NCI-H146 (cell line): ENCODE results near the gene CNTN5.
"Not testable (repeated sequence)": the region's sequence is repeated elsewhere in the genome, so short reads cannot be mapped to it uniquely, and the experiment has no call there.

ENCODE experiments used
- DNase-seq: peaks from one replicate; lab custom pipeline; 2025; lab: John Stamatoyannopoulos, UW

Gene CNTN5

GRCh38 chr11:99766811-99767210, 746.1 kb downstream of the CNTN5 start:
- DNase-seq, result no peak

DNA sequence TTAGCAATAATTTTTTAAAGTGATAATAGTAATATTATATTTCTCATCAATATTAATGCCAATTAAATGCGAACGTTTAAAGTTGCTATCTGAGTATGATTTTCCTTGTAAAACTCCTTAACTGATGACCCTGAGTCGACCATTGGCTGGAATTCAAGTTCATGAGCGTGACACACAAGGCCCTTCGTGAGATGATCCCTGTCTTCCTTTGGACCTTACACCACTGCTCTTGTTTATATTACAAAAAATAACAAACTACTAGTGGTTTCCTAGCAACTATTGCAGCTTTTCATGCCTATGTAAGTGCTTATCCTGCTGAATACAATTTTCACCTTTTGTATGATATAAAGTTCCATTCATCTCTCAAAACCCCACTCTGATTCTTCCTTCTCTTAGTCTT, 752.9 kb downstream of the CNTN5 start:
- no peak for DNase-seq

DNA sequence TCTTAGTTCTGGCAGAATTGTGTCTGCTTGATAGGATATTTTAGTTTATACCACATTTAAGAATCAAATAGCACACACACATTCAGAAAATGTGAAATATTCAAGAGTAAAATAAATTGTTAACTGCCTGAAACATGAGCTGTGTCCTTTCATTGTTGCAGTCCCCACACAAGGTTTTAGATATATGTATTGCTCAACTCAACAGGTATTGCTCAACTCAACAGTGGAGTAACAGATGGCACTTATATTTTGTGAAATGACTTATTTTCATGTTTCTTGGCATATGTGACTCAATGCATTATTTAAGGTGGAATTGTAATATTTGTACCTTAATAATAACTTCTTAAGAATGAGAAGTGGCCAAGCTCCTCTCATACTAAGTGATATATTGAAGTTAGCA, 760.3 kb downstream of the CNTN5 start:
- no peak for DNase-seq

DNA sequence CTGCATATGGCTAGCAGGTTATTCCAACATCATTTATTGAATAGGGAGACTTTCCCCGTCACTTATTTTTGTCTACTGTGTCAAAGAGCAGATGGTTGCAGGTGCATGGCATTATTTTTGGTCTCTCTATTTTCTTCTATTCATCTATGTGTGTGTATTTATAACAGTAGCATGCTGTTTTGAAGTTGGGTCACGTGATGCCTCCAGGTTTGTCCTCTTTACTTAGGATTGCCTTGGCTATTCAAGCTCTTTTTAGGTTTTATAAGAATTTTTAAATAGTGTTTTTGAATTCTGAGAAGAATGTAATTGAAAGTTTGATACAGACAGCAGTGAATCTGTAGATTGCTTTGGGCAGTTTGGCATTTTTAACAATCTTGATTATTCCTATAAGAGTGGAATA, 770.6 kb downstream of the CNTN5 start:
- no peak for DNase-seq

DNA sequence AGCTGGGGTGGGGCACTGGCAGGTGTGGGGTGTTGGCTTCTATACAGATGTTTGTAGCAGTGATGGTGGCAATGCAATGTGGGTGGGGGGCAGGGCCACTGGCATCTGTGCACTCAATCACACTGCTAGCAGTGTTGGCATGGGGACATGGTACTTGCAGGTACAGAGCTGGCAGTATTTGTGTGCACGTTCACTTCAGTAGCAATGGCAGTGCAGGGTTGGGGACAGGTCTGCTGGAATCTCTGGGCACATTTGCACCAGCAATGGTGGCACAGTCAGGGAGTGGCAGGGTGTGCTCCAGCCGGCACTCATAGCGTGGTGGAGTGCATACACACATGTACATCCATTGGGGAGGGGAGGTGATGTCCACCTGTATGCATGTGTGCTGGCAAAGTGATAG, 775.2 kb downstream of the CNTN5 start:
- no peak for DNase-seq

- DNase-seq, result no peak
Observed at GRCh38 chr11:99803501-99803900, 782.8 kb downstream of the CNTN5 start.

DNA sequence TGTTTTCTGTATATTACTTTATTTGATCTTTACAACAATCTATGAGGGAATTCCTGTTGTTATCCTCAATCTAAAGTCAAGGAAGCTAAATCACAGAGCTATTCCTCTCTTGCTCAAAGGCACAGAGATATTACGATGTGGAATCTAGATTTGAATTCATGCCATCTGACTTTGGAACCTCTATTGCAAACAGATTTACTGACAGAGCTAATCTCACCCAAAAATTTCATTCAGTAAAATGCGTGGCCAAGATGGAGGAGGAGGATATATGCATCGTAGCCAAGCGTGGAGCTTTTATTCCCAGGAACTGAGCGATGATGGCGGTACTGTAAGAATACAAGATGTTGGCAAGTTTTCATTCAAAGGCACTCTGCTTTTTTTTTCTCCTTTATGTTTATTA, 791.8 kb downstream of the CNTN5 start:
- no peak for DNase-seq

DNA sequence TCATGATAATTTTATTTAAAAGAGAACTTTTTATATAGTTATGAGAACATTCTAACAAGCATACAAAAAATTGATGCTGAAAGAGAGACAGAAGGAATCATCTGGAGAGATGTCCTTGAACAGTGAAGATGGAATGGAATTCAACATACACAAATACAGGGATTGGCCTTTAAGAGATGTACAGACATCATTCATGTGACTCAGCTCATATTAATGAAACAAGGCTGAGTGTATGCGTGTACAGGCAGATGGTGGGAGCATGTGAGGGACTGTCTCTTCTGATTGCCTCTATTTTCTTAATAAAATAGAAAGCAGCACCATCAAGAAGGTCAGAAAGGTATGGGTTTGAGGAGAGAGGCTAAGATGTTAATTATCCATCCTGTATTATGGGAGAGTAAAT, 793.3 kb downstream of the CNTN5 start:
- no peak for DNase-seq

DNA sequence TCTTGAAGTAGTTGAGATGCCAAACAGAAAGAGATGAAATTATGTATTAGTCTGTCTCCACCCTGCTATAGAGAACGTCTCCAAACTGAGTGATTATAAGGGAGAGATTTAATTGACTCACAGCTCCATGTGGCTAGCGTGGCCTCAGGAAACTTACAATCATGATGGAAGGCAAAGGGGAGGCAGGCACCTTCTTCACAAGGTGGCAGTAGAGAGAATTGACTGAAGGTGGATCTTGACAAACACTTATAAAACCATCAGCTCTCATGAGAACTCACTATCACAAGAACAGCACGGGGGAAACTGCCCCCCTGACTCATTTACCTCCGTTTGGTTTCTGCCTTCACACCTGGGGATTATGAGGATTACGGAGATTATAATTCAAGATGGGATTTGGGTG, 794.0 kb downstream of the CNTN5 start:
- no peak for DNase-seq

- DNase-seq, result no peak
Observed at GRCh38 chr11:99818991-99819390, 798.2 kb downstream of the CNTN5 start.

DNA sequence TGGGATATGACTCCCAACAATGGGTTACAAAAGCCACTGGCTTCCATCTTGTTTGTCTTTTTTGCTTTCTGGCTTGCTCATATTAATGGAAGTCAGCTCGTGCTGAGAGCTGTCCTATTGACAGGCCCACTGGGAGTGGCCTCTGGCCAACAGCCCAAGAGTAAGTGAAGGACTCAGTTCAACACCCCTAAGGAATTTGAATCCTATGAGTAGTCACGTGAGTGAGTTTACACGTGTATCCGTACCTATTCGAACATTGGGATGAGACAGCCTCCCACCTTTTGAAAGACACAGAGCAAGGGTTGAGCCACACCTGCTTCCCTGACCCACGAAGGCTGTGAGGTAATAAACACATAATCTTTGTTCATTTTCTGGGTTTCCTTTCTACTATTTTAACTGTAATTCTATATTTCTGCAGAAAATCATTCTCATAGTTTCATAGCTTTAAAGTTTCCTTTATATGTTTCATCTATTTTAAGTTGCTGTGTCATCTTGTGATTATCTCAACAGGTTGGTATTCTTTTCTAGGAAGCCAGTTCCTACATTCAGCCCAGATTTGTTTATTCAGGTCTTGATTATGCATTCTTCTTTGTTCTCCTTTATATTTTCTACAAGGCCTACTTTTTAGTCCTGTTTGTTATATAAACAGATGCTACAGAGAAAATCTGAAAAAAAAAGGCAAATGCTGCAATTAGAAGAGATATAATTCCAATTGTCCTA, 802.3 kb downstream of the CNTN5 start:
- peak; percentile 21 for DNase-seq

GRCh38 chr11:99836739-99837138, 816.0 kb downstream of the CNTN5 start:
- DNase-seq, result not testable (repeated sequence)

- no peak for DNase-seq
Observed at GRCh38 chr11:99841885-99842284, 821.1 kb downstream of the CNTN5 start.

- no peak for DNase-seq
Observed at GRCh38 chr11:99865951-99866350, 845.2 kb downstream of the CNTN5 start.

DNA sequence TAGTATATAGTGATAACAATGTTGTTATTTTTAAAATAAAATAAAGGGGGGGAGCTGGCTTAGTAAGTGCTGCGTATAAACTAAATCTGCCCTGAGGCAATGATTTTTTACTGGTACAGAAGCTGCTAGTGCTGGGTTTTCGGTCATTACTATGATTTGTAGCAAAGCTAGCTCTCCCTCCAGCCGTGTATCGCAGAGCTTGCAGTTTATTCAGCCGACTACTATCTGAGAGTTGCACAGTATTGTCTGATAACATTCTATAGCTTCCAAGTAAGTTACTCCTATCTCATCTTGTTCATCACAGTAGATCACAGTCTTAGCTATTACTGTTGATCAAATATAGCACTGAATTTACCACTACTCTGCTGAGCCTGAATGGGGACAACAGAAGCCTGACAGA, 860.9 kb downstream of the CNTN5 start:
- DNase-seq, result peak; percentile 5

DNA sequence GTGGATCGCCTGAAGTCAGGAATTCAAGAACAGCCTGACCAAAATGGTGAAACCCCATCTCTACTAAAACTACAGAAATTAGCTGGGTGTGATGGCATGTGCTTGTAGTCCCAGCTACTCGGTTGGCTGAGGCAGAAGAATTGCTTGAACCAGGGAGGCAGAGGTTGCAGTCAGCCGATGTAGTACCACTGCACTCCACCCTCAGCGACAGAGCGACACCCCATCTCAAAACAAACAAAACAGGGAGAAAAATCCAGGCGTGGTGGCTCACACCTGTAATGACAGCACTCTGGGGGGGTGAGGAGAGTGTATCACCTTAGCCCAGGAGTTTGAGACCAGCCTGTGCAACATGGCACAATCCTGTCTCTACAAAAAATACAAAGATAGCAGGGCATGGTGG, 864.0 kb downstream of the CNTN5 start:
- DNase-seq, result no peak

DNA sequence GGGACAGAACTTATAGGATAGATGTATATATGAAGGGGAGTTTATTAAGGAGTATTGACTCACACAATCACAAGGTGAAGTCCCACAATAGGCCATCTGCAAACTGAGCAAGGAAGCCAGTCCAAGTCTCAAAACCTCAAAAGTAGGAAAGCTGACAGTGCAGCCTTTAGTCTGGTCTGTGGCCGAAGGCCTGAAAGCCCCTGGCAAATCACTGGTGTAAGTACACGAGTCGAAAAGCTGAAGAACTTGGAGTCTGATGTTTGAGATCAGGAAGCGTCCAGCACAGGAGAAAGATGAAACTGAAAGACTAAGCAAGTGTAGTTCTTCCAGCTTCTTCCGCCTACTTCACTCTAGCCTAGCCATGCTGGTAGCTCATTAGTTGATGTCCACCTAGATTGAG, 866.7 kb downstream of the CNTN5 start:
- DNase-seq, result no peak

DNA sequence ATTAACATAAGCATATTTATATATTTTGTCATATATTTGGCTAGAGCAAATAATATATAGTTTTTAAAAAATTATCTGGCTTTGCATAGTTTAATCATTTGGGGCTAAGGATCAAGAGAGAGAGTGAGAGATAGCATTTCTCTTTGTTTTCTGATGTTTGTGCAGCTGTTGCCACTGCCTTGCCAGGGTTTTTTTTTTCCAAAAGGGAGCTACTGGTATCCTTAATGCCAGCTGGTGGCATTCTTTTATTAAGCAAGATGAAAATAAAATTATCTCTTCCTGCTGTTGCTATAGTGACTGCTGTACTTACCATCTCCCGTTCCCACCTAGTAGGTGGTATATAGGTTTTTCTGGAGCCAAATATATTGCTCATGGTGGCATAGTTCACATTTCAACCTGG, 873.1 kb downstream of the CNTN5 start:
- DNase-seq, result peak; percentile 89

DNA sequence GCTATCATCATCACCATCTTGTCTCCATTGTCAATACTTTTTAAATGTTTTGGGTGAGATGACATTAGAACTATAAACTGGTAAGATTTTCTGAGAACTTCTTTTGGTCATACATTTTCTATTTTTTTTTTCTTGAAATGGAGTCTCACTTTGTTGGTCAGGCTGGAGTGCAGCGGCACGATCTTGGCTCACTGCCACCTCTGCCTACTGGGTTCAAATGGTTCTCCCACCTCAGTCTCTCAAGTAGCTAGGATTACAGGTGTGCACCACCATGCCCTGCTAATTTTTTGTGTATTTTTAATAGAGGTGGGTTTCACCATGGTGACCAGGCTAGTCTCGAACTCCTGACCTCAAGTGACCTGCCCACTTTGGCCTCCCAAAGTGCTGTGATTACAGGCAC, 880.4 kb downstream of the CNTN5 start:
- DNase-seq, result no peak

DNA sequence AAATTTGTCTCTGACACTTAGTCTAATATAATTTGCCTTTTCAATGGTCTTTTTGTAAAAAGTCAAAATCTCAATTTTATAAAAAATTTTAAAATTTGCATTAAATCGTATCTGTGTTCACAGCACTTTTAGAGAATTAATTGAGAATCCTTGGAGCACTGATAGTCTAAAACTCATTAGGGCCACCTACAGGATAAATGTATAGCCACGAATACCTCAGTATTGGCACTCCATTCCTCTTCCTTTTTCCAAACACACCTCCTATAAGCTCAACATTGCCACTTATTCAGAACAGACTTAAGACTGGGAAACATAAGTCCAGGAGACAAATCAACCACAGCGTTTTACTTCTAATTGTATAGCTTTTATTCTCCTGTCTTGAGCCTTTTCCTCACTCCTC, 890.4 kb downstream of the CNTN5 start:
- DNase-seq, result no peak

- no peak for DNase-seq
Observed at GRCh38 chr11:99916078-99916477, 895.3 kb downstream of the CNTN5 start.

DNA sequence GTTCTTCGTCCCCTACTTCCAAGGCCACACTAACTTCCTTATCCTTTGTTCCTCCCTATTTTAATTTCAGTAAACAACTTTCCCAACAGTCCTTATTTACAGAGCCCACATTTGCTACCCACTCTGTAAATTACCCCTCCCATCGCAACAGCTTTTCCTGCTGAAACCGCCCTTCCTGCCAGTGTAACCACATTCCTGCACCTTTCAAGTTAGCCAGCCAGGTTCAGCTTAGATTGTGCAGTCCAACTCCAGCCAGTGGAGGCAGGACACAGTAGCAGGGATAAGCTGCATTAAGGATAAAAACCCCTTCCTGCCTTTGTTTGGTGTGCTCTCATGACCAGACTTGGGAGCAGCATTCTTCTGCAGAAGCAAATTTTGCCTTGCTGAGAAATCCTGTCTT, 898.0 kb downstream of the CNTN5 start:
- DNase-seq, result no peak

DNA sequence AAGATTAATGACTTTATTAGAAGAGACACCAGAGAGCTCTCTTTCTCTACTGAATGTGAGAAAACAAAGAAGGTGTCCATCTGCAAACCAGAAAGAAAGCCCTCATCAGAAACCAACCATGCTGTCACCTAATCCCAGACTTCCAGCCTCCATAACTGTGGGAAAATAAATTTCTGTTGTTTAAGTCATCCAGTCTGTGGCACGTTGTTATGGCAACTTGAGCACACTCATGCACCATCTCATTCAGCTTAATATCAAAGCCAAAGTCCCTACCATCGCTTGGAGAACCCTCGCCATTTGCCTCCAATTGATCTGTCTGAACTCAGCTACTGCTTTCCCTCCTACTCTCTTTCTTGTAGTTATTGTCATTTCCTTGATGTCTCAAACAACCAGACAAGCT, 900.2 kb downstream of the CNTN5 start:
- no peak for DNase-seq

DNA sequence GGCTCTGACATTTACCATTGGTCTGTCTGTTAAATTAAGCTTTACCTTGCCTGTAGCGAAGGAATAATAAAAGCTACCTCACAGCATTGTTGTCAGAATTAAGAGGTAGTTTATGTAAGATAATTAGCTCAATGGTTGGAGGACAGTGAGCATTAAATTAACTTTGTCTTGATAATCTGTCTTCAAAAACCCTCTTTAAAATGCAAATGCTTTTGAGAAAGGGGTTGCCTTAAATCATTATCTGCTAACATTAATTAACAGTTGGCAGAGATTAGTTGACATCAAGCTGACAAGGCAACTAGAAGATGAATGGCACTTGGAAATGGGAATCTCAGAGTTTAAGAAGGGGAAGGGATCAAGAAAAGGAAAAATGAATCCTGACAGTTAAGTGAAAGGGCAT, 905.2 kb downstream of the CNTN5 start:
- DNase-seq, result no peak

GRCh38 chr11:99932684-99933083, 911.9 kb downstream of the CNTN5 start:
- DNase-seq, result no peak
